Occipital lobe (tissue), 2 donors: ENCODE measurements around the gene THAP6. TPM values are rescaled to one million over a fixed set of nuclear protein-coding genes. Genes with fewer than 3 reads are reported as not detected.
A peak's percentile ranks its signal among the peaks of the same experiment; 100 is the strongest.
"Not testable (repeated sequence)": the region's sequence is repeated elsewhere in the genome, so short reads cannot be mapped to it uniquely, and the experiment has no call there.

ENCODE experiments used
- DNase-seq: peaks from one replicate; lab custom pipeline; 2025; lab: John Stamatoyannopoulos, UW
- total RNA-seq: library from RNA; depleted of rRNA; stranded (reverse); fragments of >200 nt; gene quantifications from one replicate; pipeline ENCODE4 v1.2.3, GENCODE V29; 2014

THAP6 gene
- total RNA-seq: 18.6 TPM

GRCh38 chr4:75514131-75514948 lies at the start of gene THAP6, which contains the start of gene RCHY1:
TSS of gene THAP6 (plus strand) at chr4:75514473. CDS start at chr4:75515453, 980 bp downstream.
TSS of gene RCHY1 (minus strand) at chr4:75514403. CDS start at chr4:75514286, 117 bp downstream.
- DNase-seq: peak; percentile 94

GRCh38 chr4:75469896-75470295 lies 44.4 kb upstream of the THAP6 start:
- DNase-seq: no peak

GRCh38 chr4:75470738-75471137 lies 43.5 kb upstream of the THAP6 start:
- DNase-seq: no peak

- no peak for DNase-seq
Observed at GRCh38 chr4:75477201-75477600, 37.1 kb upstream of the THAP6 start.

DNA sequence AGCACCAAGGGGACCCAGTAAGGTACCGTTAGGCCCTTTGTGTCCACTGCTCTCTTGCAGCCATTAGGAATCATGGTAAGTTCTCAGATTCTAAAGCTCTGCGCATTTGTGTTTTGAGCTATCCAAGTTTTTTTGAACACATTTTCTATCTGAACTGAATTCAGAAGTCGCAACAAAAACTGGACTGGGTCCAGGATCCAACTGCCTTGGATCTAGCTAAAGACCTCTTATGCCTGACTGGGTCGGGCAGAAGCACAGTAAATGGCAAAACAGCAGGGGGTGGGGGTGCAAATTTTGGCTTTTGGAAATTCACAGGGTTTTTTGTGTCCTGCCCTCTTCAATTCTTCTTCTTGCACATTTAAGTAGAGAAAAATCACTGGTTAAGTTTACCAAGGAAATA lies 30.1 kb upstream of the THAP6 start:
- DNase-seq: no peak

- DNase-seq: no peak
Observed at GRCh38 chr4:75490155-75490554, 24.1 kb upstream of the THAP6 start.

DNA sequence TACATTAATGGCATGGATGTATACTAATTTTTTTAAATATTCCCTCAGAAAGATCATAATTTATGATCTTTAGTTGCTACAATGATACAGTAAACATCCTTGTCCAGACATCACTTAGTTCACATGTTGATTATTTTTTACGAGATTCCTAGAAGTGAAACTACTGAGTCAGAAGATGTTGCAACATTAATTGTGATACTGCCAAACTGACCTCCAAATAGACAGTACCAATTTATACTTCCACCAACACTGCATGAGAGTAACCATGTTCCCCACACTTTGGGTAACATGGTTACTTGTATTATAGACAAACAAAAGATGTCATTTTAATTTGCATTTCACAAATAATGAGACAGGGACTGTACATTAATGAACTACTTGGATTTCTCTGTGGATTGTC lies 19.7 kb upstream of the THAP6 start:
- no peak for DNase-seq

- no peak for DNase-seq
Observed at GRCh38 chr4:75495476-75495875, 18.8 kb upstream of the THAP6 start.

DNA sequence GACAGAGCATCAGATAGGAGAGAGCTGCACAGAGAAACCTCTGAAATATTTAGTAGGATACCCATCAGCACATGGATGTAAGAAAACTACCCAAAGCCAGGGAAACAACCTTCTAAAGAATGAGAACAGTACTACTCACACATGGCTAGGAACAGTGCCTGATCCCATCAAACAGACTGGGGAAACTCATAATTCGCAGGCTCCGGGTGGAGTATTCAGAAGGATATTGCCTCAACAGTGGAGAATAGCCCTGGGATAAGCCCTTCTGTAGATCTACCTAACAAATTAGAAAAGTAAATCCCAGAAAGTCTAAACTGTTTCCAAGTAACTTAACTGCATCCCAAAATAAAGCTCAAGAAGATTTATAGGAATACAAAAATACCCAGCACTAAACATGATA lies 17.9 kb upstream of the THAP6 start:
- DNase-seq: no peak

DNA sequence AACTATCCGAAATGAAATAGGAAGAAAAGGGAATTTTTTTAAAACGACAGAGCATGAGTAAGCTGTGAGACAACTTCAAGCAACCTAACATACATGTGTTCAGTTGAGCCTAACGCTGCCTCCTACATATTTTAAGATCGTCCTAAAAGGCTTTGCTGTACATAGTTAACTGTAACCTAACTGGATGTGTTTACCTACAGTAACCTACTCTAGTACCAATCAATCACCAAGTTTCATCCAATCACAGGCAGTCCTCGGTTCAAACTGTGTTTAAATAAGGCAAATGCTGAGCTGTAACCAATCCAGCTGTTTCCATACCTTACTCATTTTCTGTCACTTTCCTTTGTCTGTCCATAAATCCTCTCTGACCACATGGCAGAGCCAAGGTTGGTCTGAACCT lies 17.1 kb upstream of the THAP6 start:
- no peak for DNase-seq

DNA sequence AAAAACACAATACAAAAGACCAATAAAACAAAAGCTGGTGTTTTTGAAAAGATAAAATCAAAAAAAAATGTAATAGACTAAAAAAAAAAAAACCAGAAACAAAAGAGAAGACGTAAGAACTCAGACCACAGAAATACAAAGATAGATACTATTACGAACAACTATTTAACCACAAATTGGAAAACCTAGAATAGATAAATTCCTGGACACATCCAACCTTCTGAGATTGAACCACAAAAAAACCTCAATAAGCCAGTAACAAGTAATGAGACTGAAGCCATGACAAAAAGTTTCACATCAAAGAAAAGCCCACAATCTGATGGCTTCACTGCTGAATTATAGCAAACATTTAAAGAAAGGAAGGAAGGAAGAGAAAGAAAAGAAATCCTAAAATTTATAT lies 16.2 kb upstream of the THAP6 start:
- no peak for DNase-seq

GRCh38 chr4:75499900-75500299 lies 14.4 kb upstream of the THAP6 start:
- DNase-seq: no peak

DNA sequence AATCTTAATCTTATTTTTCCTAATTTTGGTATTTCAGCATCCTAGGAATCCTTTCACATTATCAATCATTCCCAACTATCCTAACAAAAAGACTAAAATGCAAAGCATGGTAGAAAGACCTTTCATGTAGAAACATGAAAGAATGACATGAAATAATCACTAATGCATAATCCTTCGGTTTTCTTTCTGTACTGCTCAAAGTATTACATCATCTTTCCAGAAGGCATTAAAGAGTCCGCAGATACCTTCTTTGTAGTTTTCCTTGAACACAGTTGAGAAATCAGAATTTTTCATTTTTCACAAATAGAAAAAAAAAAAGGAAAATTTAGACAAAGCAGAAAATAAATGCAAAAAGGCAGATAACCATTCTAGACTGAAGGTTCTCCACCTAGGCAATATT lies 11.6 kb upstream of the THAP6 start:
- no peak for DNase-seq

DNA sequence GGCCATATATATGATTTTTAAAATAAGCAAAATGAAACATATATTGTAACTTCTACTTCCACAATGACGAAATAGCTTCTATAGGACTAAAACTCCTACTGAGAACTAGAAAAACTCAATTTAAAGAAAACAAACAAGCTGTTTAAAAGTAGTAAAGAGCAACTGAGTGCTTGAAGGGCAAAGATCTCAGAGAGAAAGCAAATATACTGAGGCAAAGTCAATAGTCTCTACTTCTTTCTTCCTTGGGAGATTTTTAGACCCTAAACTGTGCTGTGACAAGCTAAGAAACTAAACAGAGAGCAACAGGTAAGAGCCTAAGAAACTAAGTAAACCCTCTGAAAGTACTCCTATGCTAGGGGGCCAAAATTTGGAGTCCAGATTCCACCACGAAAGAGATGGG lies 8.6 kb upstream of the THAP6 start:
- DNase-seq: no peak

DNA sequence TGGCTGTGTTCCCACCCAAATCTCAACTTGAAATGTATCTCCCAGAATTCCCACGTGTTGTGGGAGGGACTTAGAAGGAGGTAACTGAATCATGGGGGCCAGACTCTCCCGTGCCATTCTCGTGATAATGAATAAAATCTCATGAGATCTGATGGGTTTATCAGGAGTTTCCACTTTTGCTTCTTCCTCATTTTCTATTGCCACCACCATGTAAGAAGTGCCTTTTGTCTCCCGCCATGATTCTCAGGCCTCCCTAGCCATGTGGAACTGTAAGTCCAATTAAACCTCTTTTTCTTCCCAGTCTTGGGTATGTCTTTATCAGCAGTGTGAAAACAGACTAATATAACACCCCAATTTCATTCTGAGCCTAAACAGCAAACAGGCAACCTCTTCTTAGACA lies 4.7 kb upstream of the THAP6 start:
- not testable (repeated sequence) for DNase-seq

GRCh38 chr4:75511841-75512240 lies 2.4 kb upstream of the THAP6 start:
- DNase-seq: no peak

GRCh38 chr4:75512386-75513211 lies 1.7 kb upstream of the THAP6 start:
- DNase-seq: no peak

DNA sequence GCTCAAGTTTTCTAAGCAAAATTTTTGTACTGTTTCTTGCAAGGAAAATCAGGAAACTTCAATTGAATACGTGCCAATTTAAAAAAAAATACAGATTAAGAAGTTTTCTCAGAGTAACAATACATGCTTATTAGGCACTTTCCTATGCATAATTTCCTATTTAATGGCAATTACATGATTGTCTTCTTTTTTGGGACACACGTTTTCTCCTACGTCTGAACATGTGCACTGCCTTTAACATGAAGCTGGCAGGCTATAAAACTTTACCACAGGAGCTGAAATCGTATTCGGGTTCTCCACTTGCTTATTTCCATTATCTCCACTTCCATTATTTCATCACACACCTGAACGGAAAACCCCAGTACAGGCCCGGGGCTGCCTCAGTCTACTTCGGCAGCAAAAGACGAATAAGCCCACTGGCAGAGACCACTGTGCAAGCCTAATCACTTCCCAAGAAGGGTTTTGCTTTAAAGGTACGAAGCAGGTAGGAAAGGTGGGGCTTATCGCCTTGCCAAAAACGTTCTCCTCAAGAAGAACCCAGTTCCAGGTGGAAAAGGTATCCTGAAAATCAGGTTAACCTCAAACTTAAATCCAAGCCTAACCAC lies 645 bp upstream of the THAP6 start:
- DNase-seq: no peak

DNA sequence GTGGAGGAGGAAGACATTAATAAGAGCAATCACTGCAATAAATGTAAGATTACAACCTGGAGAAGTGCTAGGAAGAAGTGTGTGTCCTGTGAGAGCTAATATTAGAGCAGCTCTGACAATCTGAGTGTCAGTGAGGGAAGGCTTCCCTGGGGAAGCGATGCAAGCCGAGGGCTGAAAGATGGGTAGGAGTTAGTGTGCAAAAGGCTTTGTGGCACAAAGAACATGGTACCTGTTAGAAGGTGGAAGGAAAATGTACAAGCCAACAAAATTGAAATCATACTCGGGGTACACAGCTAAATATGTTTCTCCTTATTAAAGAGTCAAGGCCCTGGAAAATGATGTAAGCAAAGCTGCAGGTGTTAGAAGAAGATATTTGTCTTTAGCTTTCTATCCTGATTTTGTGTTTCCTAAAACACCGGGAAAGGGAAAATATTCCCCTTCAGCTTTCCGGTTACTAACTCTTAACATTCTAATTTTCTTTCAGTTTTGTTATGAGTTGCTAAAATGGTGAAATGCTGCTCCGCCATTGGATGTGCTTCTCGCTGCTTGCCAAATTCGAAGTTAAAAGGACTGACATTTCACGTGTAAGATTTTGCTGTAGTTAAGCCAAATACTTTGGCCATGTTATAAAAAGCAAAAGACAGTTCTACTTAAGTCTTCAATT lies 808 bp downstream of the THAP6 start:
- no peak for DNase-seq

GRCh38 chr4:75516144-75516543 lies 1.9 kb downstream of the THAP6 start:
- DNase-seq: no peak

GRCh38 chr4:75519452-75519851 lies 5.2 kb downstream of the THAP6 start:
- not testable (repeated sequence) for DNase-seq

GRCh38 chr4:75525086-75525485 lies 10.8 kb downstream of the THAP6 start:
- DNase-seq: no peak
